Kidney epithelial cell (primary cell): ENCODE measurements around the gene MT1M. TPM values are rescaled to one million over a fixed set of nuclear protein-coding genes. Genes with fewer than 3 reads are reported as not detected.
"Not testable (repeated sequence)": the region's sequence is repeated elsewhere in the genome, so short reads cannot be mapped to it uniquely, and the experiment has no call there.

ENCODE experiments used
- DNase-seq: peaks from one replicate; pipeline ENCODE4 v3.0.0-alpha.2; 2010; ENCODE audit warnings: low read depth
- H3K27me3 ChIP-seq: 2 replicates; pipeline ENCODE4 v1.6.0; 2011; ENCODE audit warnings: low read length; ENCODE audit not compliant: control insufficient read depth, insufficient read depth
- H3K36me3 ChIP-seq: 2 replicates; pipeline ENCODE4 v1.5.1; 2011; ENCODE audit warnings: low read length; ENCODE audit not compliant: control insufficient read depth, insufficient read depth
- H3K4me3 ChIP-seq: 2 replicates; pipeline ENCODE4 v1.5.1; 2011; ENCODE audit warnings: low read depth, mild to moderate bottlenecking, control low read depth, low read length
- total RNA-seq: library from RNA; depleted of rRNA; stranded (reverse); fragments of >200 nt; gene quantifications from 2 replicates; pipeline ENCODE4 v1.2.3, GENCODE V29; 2015
- TF ChIP-seq, protein P1 (sequence below): IDR thresholded peaks from 2 replicates; pipeline ENCODE4 v1.5.1; 2011; ENCODE audit warnings: mild to moderate bottlenecking, moderate library complexity, low read length, control low read depth, inconsistent platforms; ENCODE audit not compliant: insufficient read depth, poor library complexity, severe bottlenecking

MT1M gene
- total RNA-seq, 1 donor from 2014 or later = 1.9 TPM

GRCh38 chr16:56672761-56673536 lies 40.5 kb downstream of the MT1M start:
- Histone ChIP-seq H3K4me3 (no peak overlapping the region), H3K36me3 (no peaks in the 10 kb centered on the region), H3K27me3 (peaks cover 42% of the 10 kb centered on the region)
- DNase-seq = no peak
- TF ChIP-seq, protein P1, sequence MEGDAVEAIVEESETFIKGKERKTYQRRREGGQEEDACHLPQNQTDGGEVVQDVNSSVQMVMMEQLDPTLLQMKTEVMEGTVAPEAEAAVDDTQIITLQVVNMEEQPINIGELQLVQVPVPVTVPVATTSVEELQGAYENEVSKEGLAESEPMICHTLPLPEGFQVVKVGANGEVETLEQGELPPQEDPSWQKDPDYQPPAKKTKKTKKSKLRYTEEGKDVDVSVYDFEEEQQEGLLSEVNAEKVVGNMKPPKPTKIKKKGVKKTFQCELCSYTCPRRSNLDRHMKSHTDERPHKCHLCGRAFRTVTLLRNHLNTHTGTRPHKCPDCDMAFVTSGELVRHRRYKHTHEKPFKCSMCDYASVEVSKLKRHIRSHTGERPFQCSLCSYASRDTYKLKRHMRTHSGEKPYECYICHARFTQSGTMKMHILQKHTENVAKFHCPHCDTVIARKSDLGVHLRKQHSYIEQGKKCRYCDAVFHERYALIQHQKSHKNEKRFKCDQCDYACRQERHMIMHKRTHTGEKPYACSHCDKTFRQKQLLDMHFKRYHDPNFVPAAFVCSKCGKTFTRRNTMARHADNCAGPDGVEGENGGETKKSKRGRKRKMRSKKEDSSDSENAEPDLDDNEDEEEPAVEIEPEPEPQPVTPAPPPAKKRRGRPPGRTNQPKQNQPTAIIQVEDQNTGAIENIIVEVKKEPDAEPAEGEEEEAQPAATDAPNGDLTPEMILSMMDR = no peak

DNA sequence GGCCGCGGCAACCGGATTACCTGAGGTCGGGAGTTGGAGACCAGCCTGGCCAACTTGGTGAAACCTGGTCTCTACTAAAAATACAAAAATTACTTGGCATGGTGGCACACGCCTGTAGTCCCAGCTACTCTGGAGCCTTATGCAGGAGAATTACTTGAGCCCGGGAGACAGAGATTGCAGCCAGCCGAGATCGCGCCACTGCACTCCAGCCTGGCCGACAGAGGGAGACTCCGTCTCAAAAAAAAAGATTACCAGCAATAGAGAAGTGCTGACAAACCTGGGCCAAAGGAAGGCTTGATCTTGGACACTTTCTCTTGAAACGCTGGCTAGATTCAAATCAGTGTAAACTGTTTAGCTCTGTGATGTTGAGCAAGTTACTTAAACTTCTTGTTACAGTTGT lies 41.5 kb downstream of the MT1M start:
- DNase-seq = no peak
- Histone ChIP-seq H3K27me3 (peaks cover 32% of the 10 kb centered on the region), H3K4me3 (no peak overlapping the region), H3K36me3 (no peaks in the 10 kb centered on the region)
- TF ChIP-seq, protein P1 = peak; percentile 69

GRCh38 chr16:56674570-56674969 lies 42.1 kb downstream of the MT1M start:
- H3K27me3 ChIP-seq = peaks cover 26% of the 10 kb centered on the region

GRCh38 chr16:56675685-56676210 lies 43.3 kb downstream of the MT1M start:
- H3K27me3 ChIP-seq = peaks cover 14% of the 10 kb centered on the region
- TF ChIP-seq, protein P1 = no peak
- DNase-seq = no peak
- peak overlapping the region; percentile 28 for H3K4me3 ChIP-seq
- no peaks in the 10 kb centered on the region for H3K36me3 ChIP-seq

More at GRCh38 chr16:56674570-56674969, 42.1 kb downstream of the MT1M start:
- not testable (repeated sequence) for DNase-seq, H3K36me3 ChIP-seq, H3K4me3 ChIP-seq

GRCh38 chr16:56677474-56677873 lies 45.0 kb downstream of the MT1M start:
- no peaks in the 10 kb centered on the region for H3K36me3 ChIP-seq
- H3K4me3 ChIP-seq = no peak overlapping the region
- peaks cover 13% of the 10 kb centered on the region for H3K27me3 ChIP-seq
- TF ChIP-seq, protein P1 = no peak
- no peak for DNase-seq

DNA sequence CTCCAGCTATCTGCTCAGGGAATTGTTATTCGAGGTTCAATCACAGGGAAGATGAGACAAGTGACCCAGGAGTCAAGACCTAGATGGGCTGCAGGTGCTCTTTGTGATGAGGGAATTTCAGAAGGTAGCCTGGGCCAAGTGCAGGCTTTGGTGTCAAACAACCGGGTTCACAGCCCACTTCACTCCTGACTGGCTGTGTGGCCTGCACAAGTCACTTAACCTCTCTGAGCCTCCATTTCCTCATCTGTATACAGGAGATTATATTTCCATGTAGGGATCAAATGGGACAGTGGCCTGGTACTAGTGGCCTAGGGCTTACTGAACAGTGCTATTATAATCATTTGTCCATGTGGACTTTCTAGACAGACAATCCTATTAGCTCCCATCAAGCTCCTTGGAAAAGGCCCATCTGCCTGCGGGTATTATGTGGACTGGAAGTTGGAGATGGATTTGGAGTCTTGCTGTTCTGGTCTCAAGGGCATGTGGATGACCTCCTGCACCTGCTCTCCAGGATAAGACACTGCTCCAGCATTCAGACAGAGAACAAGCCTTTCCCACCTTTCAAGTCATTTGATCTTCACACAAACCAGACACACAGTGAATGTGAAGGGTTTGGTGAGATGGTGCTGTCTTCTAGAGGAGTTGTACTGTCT lies 46.7 kb downstream of the MT1M start:
- Histone ChIP-seq H3K27me3 (peaks cover 13% of the 10 kb centered on the region), H3K4me3 (no peak overlapping the region), H3K36me3 (no peaks in the 10 kb centered on the region)
- DNase-seq = no peak
- TF ChIP-seq, protein P1 = no peak
